MCF 10A (cell line): ENCODE data around the gene CP. TPM values are rescaled to one million over a fixed set of nuclear protein-coding genes. Genes with fewer than 3 reads are reported as not detected.

Source experiments
- BruUV-seq: library from RNA; stranded (reverse); fragments of 400-500 nt; replicated peaks from 2 replicates; lab custom pipeline; 2021; lab: Mats Ljungman, UMichigan
- CTCF ChIA-PET: fragments of 300-600 bp; sonication (Branson Sonifier 250); formaldehyde crosslinking; extraction: SDS; loops from one replicate; lab custom pipeline; 2021; ENCODE audit warnings: antibody characterized with exemption, inconsistent platforms; lab: Yijun Ruan, JAX
- POLR2A ChIA-PET: fragments of 300-600, 350-650 bp; sonication (Branson Sonifier 250); formaldehyde crosslinking; extraction: SDS; loops from one replicate; lab custom pipeline; 2020; ENCODE audit warnings: antibody characterized with exemption, inconsistent platforms; lab: Yijun Ruan, JAX
- DNase-seq: peaks from one replicate; pipeline ENCODE4 v3.0.0-alpha.2; 2018; ENCODE audit not compliant: unreplicated experiment
- H3K27ac Mint-ChIP-seq: one replicate; pipeline ENCODE4 v1.8.0; 2022; ENCODE audit warnings: mild to moderate bottlenecking, low read depth, mixed read lengths; ENCODE audit not compliant: unreplicated experiment
- H3K27me3 Mint-ChIP-seq: one replicate; pipeline ENCODE4 v1.8.0; 2022; ENCODE audit warnings: mixed read lengths; ENCODE audit not compliant: insufficient read depth, unreplicated experiment
- H3K36me3 Mint-ChIP-seq: one replicate; pipeline ENCODE4 v1.8.0; 2022; ENCODE audit warnings: mild to moderate bottlenecking, moderate library complexity, mixed read lengths; ENCODE audit not compliant: insufficient read depth, unreplicated experiment
- H3K4me1 Mint-ChIP-seq: one replicate; pipeline ENCODE4 v1.8.0; 2022; ENCODE audit warnings: mixed read lengths; ENCODE audit not compliant: insufficient read depth, unreplicated experiment
- H3K4me3 Mint-ChIP-seq: one replicate; pipeline ENCODE4 v1.8.0; 2022; ENCODE audit warnings: mild to moderate bottlenecking, moderate library complexity, mixed read lengths; ENCODE audit not compliant: unreplicated experiment
- H3K9me3 Mint-ChIP-seq: one replicate; pipeline ENCODE4 v1.8.0; 2022; ENCODE audit warnings: mixed read lengths; ENCODE audit not compliant: unreplicated experiment
- intact Hi-C: fragments of 100-400 bp; cut with micrococcal nuclease; formaldehyde crosslinking; loops from 2 replicates; pipeline ENCODE4 v1.14.1; 2022
- total RNA-seq: library from RNA; stranded (reverse); gene quantifications from 2 replicates; pipeline ENCODE4 v1.2.3, GENCODE V29; 2022
- TF ChIP-seq, protein P1 (sequence below): fragments of 200-600 bp; IDR thresholded peaks from one replicate; pipeline ENCODE4 v1.8.0; 2022; ENCODE audit warnings: antibody characterized with exemption, mild to moderate bottlenecking; ENCODE audit not compliant: unreplicated experiment

Gene CP
- total RNA-seq, 1 experiment from 2014 or later: not detected

DNA sequence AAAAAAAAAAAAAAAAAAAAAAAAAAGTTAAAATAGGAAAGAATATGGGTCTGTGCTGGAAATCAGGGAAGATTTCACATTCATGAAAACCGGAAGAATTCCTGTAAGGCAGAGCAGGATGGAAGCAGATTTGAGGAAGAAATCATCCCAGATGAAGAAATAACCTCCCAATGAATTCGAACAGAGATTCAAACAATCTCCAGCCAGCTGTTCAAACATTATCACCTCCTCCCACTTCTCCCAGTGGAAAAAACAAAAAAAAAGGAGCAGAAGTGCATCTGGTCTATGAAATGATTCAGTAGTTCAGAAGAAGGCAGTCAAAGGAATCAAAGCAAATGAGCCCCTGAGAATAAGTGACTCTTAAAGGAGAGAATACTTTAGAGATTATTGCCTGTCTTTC, 33.1 kb downstream of the CP start:
- no peak for DNase-seq
- H3K36me3 Mint-ChIP-seq: no peaks in the 10 kb centered on the region
- ChIA-PET CTCF (no interaction called here), POLR2A (interaction anchor here (0.6 to 0.9 kb wide), 2 partner anchors 29 to 58 kb away, joined by 3 read pairs; no protein-coding TSS in a partner anchor)
- TF ChIP-seq, protein P1, sequence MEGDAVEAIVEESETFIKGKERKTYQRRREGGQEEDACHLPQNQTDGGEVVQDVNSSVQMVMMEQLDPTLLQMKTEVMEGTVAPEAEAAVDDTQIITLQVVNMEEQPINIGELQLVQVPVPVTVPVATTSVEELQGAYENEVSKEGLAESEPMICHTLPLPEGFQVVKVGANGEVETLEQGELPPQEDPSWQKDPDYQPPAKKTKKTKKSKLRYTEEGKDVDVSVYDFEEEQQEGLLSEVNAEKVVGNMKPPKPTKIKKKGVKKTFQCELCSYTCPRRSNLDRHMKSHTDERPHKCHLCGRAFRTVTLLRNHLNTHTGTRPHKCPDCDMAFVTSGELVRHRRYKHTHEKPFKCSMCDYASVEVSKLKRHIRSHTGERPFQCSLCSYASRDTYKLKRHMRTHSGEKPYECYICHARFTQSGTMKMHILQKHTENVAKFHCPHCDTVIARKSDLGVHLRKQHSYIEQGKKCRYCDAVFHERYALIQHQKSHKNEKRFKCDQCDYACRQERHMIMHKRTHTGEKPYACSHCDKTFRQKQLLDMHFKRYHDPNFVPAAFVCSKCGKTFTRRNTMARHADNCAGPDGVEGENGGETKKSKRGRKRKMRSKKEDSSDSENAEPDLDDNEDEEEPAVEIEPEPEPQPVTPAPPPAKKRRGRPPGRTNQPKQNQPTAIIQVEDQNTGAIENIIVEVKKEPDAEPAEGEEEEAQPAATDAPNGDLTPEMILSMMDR: no peak
- no peaks in the 10 kb centered on the region for H3K9me3 Mint-ChIP-seq
- intact Hi-C loops: no loop called here
- peaks cover 7% of the 10 kb centered on the region for H3K4me1 Mint-ChIP-seq
- no peak overlapping the region for H3K4me3 Mint-ChIP-seq
- no peak overlapping the region for H3K27ac Mint-ChIP-seq
- no TSS peak for BruUV-seq
- no peaks in the 10 kb centered on the region for H3K27me3 Mint-ChIP-seq

DNA sequence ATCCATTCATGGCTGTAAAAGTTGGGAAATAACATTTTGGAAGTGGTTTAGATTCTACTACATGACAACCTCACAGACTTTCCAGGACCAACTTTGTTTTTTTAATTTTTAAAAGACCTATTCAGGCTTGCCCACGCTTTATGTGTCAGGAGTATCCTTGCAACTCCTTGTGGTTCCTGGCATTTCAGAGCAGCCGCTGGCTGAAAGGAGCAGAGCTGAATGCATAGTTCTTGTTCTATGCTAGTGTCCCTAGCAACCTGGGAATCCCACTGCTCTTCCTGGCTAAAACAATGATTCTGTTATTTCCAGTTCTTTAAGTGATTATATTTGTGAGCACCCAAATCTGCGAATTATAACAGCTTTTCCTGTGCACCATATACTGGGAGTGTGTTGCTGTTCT, 34.9 kb downstream of the CP start:
- no peak overlapping the region for H3K4me3 Mint-ChIP-seq
- H3K27me3 Mint-ChIP-seq: no peaks in the 10 kb centered on the region
- no peak for DNase-seq
- no peak overlapping the region for H3K27ac Mint-ChIP-seq
- peaks cover 7% of the 10 kb centered on the region for H3K4me1 Mint-ChIP-seq
- BruUV-seq: no TSS peak
- intact Hi-C loops: no loop called here
- ChIA-PET CTCF (interaction anchor here (0.6 kb wide), 1 partner anchor 59 kb away, joined by 3 read pairs; no protein-coding TSS in a partner anchor), POLR2A (interaction anchor here (0.7 to 0.8 kb wide), 2 partner anchors 27 to 39 kb away, joined by 3 to 5 read pairs; no protein-coding TSS in a partner anchor)
- no peaks in the 10 kb centered on the region for H3K36me3 Mint-ChIP-seq
- TF ChIP-seq, protein P1: no peak
- no peaks in the 10 kb centered on the region for H3K9me3 Mint-ChIP-seq

DNA sequence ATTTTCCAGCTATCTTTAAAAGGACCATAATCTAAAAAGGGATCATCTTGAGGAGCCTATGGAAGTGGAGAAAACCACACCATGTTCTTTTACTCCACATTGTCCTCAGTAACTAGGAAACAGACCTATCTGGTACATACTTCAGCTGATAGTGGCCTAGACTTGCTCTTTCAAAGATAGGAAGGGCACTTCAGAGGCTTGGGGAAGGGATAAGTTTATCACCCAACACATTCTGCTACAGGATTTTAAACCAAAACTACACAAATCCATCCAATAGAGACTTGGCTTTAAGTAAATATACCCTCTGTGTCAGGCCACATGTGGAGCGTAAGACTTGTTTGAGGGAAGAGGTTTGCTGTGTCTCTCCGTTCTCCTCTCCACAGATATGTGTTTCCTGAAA, 35.4 kb downstream of the CP start:
- DNase-seq: no peak
- Mint-ChIP-seq H3K4me1 (peaks cover 5% of the 10 kb centered on the region), H3K27ac (no peak overlapping the region), H3K9me3 (no peaks in the 10 kb centered on the region), H3K4me3 (no peak overlapping the region), H3K27me3 (no peaks in the 10 kb centered on the region), H3K36me3 (no peaks in the 10 kb centered on the region)
- intact Hi-C loops: no loop called here
- no TSS peak for BruUV-seq
- POLR2A ChIA-PET: no interaction called here
- TF ChIP-seq, protein P1: no peak
- CTCF ChIA-PET: no interaction called here

DNA sequence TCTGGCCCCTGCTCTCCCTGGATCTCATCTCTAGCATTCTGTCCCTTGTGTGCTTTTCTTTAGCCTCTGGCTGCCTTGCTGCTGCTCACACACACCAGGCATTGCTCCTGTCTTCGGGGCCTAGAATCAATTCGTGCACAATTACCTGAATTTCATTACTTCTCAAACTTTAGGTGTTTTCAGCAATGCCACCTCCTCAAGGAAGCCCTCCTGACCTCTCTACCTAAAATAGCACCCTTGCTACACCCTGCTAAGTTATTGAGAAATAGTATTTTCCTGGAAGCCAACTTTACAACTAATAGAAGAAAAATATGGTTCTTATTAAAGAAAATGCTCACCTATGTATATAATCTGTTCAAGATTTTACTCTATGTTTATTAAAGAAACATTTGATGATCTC, 40.4 kb downstream of the CP start:
- peaks cover 6% of the 10 kb centered on the region for H3K4me1 Mint-ChIP-seq
- intact Hi-C loops: loop anchor here (2.0 to 5.0 kb wide), 3 partner anchors 44 to 92 kb away; no protein-coding TSS in a partner anchor
- ChIA-PET POLR2A (interaction anchor here (0.7 to 4.4 kb wide), 7 partner anchors 10 to 67 kb away, joined by 3 to 41 read pairs (median 7); partner anchors contain the start of gene HPS3), CTCF (interaction anchor here (0.7 to 0.9 kb wide), 2 partner anchors 50 to 586 kb away, joined by 3 to 4 read pairs; no protein-coding TSS in a partner anchor)
- DNase-seq: no peak
- peaks cover 6% of the 10 kb centered on the region for H3K9me3 Mint-ChIP-seq
- H3K27me3 Mint-ChIP-seq: no peaks in the 10 kb centered on the region
- TF ChIP-seq, protein P1: no peak
- H3K27ac Mint-ChIP-seq: no peak overlapping the region
- BruUV-seq: no TSS peak
- no peak overlapping the region for H3K4me3 Mint-ChIP-seq
- no peaks in the 10 kb centered on the region for H3K36me3 Mint-ChIP-seq
